ENCODE results near the gene TIPARP. TPM values are rescaled to one million over a fixed set of nuclear protein-coding genes. Genes with fewer than 3 reads are reported as not detected.

Gene TIPARP
- total and polyA plus RNA-seq, 2 of the 8 experiments (the other 6 are each of a cell fraction or from before 2014, with no cell fraction given), result 1.6 to 5.8 TPM

DNA sequence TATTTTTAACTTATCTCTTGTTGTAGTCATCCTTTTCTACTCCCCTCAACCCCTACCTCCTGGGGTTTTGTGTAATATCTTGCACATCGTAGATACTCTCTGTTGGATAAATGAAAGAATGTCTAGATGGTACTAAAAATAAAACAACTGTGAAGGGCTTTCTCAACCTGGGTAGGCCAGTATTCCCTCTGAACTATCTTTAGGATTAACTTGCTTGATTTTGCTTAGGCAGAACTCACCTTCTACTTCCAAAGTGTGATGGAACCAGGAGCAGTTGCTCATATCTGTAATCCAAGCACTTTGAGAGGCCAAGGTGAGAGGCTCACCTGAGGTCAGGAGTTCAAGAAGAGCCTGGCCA, 32.8 kb upstream of the TIPARP start (continued):
- TF ChIP-seq, protein P1, sequence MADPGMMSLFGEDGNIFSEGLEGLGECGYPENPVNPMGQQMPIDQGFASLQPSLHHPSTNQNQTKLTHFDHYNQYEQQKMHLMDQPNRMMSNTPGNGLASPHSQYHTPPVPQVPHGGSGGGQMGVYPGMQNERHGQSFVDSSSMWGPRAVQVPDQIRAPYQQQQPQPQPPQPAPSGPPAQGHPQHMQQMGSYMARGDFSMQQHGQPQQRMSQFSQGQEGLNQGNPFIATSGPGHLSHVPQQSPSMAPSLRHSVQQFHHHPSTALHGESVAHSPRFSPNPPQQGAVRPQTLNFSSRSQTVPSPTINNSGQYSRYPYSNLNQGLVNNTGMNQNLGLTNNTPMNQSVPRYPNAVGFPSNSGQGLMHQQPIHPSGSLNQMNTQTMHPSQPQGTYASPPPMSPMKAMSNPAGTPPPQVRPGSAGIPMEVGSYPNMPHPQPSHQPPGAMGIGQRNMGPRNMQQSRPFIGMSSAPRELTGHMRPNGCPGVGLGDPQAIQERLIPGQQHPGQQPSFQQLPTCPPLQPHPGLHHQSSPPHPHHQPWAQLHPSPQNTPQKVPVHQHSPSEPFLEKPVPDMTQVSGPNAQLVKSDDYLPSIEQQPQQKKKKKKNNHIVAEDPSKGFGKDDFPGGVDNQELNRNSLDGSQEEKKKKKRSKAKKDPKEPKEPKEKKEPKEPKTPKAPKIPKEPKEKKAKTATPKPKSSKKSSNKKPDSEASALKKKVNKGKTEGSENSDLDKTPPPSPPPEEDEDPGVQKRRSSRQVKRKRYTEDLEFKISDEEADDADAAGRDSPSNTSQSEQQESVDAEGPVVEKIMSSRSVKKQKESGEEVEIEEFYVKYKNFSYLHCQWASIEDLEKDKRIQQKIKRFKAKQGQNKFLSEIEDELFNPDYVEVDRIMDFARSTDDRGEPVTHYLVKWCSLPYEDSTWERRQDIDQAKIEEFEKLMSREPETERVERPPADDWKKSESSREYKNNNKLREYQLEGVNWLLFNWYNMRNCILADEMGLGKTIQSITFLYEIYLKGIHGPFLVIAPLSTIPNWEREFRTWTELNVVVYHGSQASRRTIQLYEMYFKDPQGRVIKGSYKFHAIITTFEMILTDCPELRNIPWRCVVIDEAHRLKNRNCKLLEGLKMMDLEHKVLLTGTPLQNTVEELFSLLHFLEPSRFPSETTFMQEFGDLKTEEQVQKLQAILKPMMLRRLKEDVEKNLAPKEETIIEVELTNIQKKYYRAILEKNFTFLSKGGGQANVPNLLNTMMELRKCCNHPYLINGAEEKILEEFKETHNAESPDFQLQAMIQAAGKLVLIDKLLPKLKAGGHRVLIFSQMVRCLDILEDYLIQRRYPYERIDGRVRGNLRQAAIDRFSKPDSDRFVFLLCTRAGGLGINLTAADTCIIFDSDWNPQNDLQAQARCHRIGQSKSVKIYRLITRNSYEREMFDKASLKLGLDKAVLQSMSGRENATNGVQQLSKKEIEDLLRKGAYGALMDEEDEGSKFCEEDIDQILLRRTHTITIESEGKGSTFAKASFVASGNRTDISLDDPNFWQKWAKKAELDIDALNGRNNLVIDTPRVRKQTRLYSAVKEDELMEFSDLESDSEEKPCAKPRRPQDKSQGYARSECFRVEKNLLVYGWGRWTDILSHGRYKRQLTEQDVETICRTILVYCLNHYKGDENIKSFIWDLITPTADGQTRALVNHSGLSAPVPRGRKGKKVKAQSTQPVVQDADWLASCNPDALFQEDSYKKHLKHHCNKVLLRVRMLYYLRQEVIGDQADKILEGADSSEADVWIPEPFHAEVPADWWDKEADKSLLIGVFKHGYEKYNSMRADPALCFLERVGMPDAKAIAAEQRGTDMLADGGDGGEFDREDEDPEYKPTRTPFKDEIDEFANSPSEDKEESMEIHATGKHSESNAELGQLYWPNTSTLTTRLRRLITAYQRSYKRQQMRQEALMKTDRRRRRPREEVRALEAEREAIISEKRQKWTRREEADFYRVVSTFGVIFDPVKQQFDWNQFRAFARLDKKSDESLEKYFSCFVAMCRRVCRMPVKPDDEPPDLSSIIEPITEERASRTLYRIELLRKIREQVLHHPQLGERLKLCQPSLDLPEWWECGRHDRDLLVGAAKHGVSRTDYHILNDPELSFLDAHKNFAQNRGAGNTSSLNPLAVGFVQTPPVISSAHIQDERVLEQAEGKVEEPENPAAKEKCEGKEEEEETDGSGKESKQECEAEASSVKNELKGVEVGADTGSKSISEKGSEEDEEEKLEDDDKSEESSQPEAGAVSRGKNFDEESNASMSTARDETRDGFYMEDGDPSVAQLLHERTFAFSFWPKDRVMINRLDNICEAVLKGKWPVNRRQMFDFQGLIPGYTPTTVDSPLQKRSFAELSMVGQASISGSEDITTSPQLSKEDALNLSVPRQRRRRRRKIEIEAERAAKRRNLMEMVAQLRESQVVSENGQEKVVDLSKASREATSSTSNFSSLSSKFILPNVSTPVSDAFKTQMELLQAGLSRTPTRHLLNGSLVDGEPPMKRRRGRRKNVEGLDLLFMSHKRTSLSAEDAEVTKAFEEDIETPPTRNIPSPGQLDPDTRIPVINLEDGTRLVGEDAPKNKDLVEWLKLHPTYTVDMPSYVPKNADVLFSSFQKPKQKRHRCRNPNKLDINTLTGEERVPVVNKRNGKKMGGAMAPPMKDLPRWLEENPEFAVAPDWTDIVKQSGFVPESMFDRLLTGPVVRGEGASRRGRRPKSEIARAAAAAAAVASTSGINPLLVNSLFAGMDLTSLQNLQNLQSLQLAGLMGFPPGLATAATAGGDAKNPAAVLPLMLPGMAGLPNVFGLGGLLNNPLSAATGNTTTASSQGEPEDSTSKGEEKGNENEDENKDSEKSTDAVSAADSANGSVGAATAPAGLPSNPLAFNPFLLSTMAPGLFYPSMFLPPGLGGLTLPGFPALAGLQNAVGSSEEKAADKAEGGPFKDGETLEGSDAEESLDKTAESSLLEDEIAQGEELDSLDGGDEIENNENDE (IDR thresholded peaks at IDR 0.05; ENCODE audit: insufficient replicate concordance, low read length), result no peak
- no peak for TF ChIP-seq BRCA1 (IDR thresholded peaks at IDR 0.05; ENCODE audit: low read depth, low read length)
- no peak for TF ChIP-seq RNF2 (IDR thresholded peaks at IDR 0.05; ENCODE audit: borderline replicate concordance, low read depth, low read length, missing control alignments, poor library complexity, severe bottlenecking)
- no peak for TF ChIP-seq SUZ12 (IDR thresholded peaks at IDR 0.05; ENCODE audit: low read length)
- TF ChIP-seq TAF1 (IDR thresholded peaks at IDR 0.05; ENCODE audit: low read depth, low read length), result no peak
- TF ChIP-seq, protein P2, sequence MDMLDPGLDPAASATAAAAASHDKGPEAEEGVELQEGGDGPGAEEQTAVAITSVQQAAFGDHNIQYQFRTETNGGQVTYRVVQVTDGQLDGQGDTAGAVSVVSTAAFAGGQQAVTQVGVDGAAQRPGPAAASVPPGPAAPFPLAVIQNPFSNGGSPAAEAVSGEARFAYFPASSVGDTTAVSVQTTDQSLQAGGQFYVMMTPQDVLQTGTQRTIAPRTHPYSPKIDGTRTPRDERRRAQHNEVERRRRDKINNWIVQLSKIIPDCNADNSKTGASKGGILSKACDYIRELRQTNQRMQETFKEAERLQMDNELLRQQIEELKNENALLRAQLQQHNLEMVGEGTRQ (IDR thresholded peaks at IDR 0.05; ENCODE audit: low read length), result no peak
